H1 (cell line): ENCODE results near the gene SIPA1L2. TPM values are rescaled to one million over a fixed set of nuclear protein-coding genes. Genes with fewer than 3 reads are reported as not detected.
A peak's percentile ranks its signal among the peaks of the same experiment; 100 is the strongest.

Source experiments
- CTCF ChIA-PET: fragments of 300-600 bp; sonication (Branson Sonifier 250); formaldehyde crosslinking; loops from one replicate; lab custom pipeline; 2021; ENCODE audit not compliant: partially characterized antibody; lab: Charles Lee
- POLR2A ChIA-PET: fragments of 300-600 bp; sonication (Branson Sonifier 250); formaldehyde crosslinking; loops from one replicate; lab custom pipeline; 2021; ENCODE audit warnings: inconsistent platforms; ENCODE audit not compliant: partially characterized antibody; lab: Charles Lee
- DNase-seq, 2 experiments: peaks; one replicate each; pipeline versions ENCODE4 v3.0.0 to v3.0.0-alpha.2; 2010 to 2022; ENCODE audit warnings: low spot score in 2 of 2, low read depth in 1 of 2, mixed read lengths in 1 of 2
- FAIRE-seq: peaks from 2 replicates; lab custom pipeline; 2011; peaks lifted over from hg19 to GRCh38; lab: Jason Lieb, UNC
- H2AFZ ChIP-seq: 2 replicates; pipeline ENCODE4 v1.8.1; 2012; ENCODE audit warnings: low read length, inconsistent platforms
- H2AK5ac ChIP-seq: 2 replicates; pipeline ENCODE4 v1.6.1; 2013; ENCODE audit warnings: low read depth, low read length
- H2BK120ac ChIP-seq: replicated peaks from 2 replicates; pipeline ENCODE3; 2013; ENCODE audit warnings: low read depth, low read length, inconsistent platforms
- H2BK12ac ChIP-seq: 2 replicates; pipeline ENCODE4 v1.6.1; 2013; ENCODE audit warnings: low read depth, low read length
- H2BK15ac ChIP-seq: 2 replicates; pipeline ENCODE4 v1.6.1; 2013; ENCODE audit warnings: low read length
- H2BK20ac ChIP-seq: 2 replicates; pipeline ENCODE4 v1.6.1; 2013; ENCODE audit warnings: low read length
- H2BK5ac ChIP-seq: 2 replicates; pipeline ENCODE4 v1.6.1; 2013; ENCODE audit warnings: low read depth, low read length
- H3K14ac ChIP-seq: 2 replicates; pipeline ENCODE4 v1.6.1; 2013; ENCODE audit warnings: inconsistent platforms; ENCODE audit not compliant: insufficient read length
- H3K18ac ChIP-seq: 2 replicates; pipeline ENCODE4 v1.6.1; 2013; ENCODE audit warnings: low read length; ENCODE audit errors: extremely low read depth
- H3K23ac ChIP-seq: 2 replicates; pipeline ENCODE4 v1.6.1; 2013; ENCODE audit warnings: inconsistent platforms; ENCODE audit not compliant: insufficient read length
- H3K23me2 ChIP-seq: 2 replicates; pipeline ENCODE4 v1.6.1; 2013; ENCODE audit warnings: low read depth, low read length
- H3K27ac ChIP-seq: 2 replicates; pipeline ENCODE4 v1.6.1; 2011; ENCODE audit warnings: low read depth, low read length, inconsistent platforms
- H3K27me3 ChIP-seq, 4 experiments: replicated peaks in 1 of 4; 1 replicate in 1 of 4; 2 replicates in 3 of 4; pipeline versions ENCODE4 v1.6.1 to v1.8.1; 2011 to 2013; ENCODE audit warnings: low read length in 3 of 4, mild to moderate bottlenecking in 3 of 4, inconsistent platforms in 2 of 4, mixed read lengths in 2 of 4, moderate library complexity in 1 of 4; ENCODE audit not compliant: control insufficient read depth in 3 of 4, insufficient read depth in 3 of 4; ENCODE audit errors: extremely low read depth in 1 of 4
- H3K36me3 ChIP-seq, 4 experiments: 2 replicates each; pipeline versions ENCODE4 v1.6.1 to v1.8.1; 2011 to 2013; ENCODE audit warnings: mild to moderate bottlenecking in 4 of 4, low read length in 3 of 4, moderate library complexity in 2 of 4, control low read depth in 1 of 4, inconsistent platforms in 1 of 4; ENCODE audit not compliant: insufficient read depth in 4 of 4, control insufficient read depth in 2 of 4
- H3K4ac ChIP-seq: replicated peaks from 2 replicates; pipeline ENCODE3; 2013; ENCODE audit warnings: low read length, low read depth, mixed read lengths, inconsistent platforms; ENCODE audit not compliant: insufficient read length
- H3K4me1 ChIP-seq, 4 experiments: replicated peaks in 1 of 4; 1 replicate in 1 of 4; 2 replicates in 3 of 4; pipeline versions ENCODE4 v1.6.1 to v1.8.1; 2011 to 2013; ENCODE audit warnings: low read length in 3 of 4, inconsistent platforms in 2 of 4, mixed read lengths in 1 of 4; ENCODE audit not compliant: insufficient read depth in 4 of 4, control insufficient read depth in 3 of 4
- H3K4me2 ChIP-seq, 2 experiments: 2 replicates each; pipeline versions ENCODE4 v1.6.1 to v1.8.1; 2011 to 2013; ENCODE audit warnings: low read depth in 2 of 2, low read length in 2 of 2, control low read depth in 1 of 2, inconsistent platforms in 1 of 2, mild to moderate bottlenecking in 1 of 2; ENCODE audit not compliant: insufficient read depth in 1 of 2
- H3K4me3 ChIP-seq, 4 experiments: fragments of 200-600, 300-600 bp in 1 of 4; sonication (generic), shearing (Covaris generic), sonication (Bioruptor Twin) in 1 of 4; 2 replicates each; pipeline versions ENCODE4 v1.5.1 to v1.8.1; 2011 to 2016; ENCODE audit warnings: low read length in 4 of 4, low read depth in 3 of 4, control low read depth in 2 of 4, inconsistent platforms in 2 of 4, mild to moderate bottlenecking in 2 of 4, mixed read lengths in 1 of 4, moderate library complexity in 1 of 4; ENCODE audit not compliant: insufficient read depth in 2 of 4; ENCODE audit errors: extremely low read depth in 1 of 4
- H3K56ac ChIP-seq: replicated peaks from 2 replicates; pipeline ENCODE3; 2013; ENCODE audit warnings: low read depth, mild to moderate bottlenecking, mixed read lengths, low read length, inconsistent platforms; ENCODE audit not compliant: insufficient read length
- H3K79me1 ChIP-seq: 2 replicates; pipeline ENCODE4 v1.6.1; 2013; ENCODE audit warnings: low read depth, low read length, control low read depth
- H3K79me2 ChIP-seq, 2 experiments: 2 replicates each; pipeline versions ENCODE4 v1.6.1 to v1.8.1; 2012 to 2013; ENCODE audit warnings: low read length in 2 of 2, mild to moderate bottlenecking in 2 of 2, inconsistent platforms in 1 of 2; ENCODE audit not compliant: insufficient read depth in 2 of 2, control insufficient read depth in 1 of 2
- H3K9ac ChIP-seq, 4 experiments: replicated peaks in 1 of 4; 1 replicate in 1 of 4; 2 replicates in 3 of 4; pipeline versions ENCODE4 v1.6.1 to v1.8.1; 2011 to 2013; ENCODE audit warnings: low read depth in 3 of 4, low read length in 3 of 4, control low read depth in 2 of 4, mild to moderate bottlenecking in 2 of 4, moderate library complexity in 2 of 4, inconsistent platforms in 1 of 4; ENCODE audit errors: extremely low read depth in 1 of 4
- H3K9me3 ChIP-seq, 2 experiments: 2 replicates each; pipeline versions ENCODE4 v1.6.1 to v1.8.1; 2012 to 2013; ENCODE audit warnings: mild to moderate bottlenecking in 2 of 2, moderate library complexity in 2 of 2, control low read depth in 1 of 2, inconsistent platforms in 1 of 2, low read depth in 1 of 2, low read length in 1 of 2, mixed read lengths in 1 of 2; ENCODE audit not compliant: insufficient read depth in 2 of 2
- H4K20me1 ChIP-seq, 2 experiments: replicated peaks in 1 of 2; 2 replicates each; pipeline versions ENCODE3 to v1.8.1; 2011 to 2013; ENCODE audit warnings: inconsistent platforms in 2 of 2, low read length in 2 of 2, mild to moderate bottlenecking in 1 of 2; ENCODE audit not compliant: insufficient read depth in 2 of 2, control insufficient read depth in 1 of 2
- H4K5ac ChIP-seq: 2 replicates; pipeline ENCODE4 v1.6.1; 2013; ENCODE audit warnings: low read length, low read depth, mixed read lengths, inconsistent platforms; ENCODE audit not compliant: insufficient read length
- H4K8ac ChIP-seq: 2 replicates; pipeline ENCODE4 v1.8.0; 2013; ENCODE audit warnings: mild to moderate bottlenecking, moderate library complexity, low read length, inconsistent platforms; ENCODE audit not compliant: insufficient read depth; ENCODE audit errors: extremely low read depth
- H4K91ac ChIP-seq: replicated peaks from 2 replicates; pipeline ENCODE3; 2013; ENCODE audit warnings: low read length, mixed read lengths, inconsistent platforms; ENCODE audit not compliant: insufficient read length
- BACH1 ChIP-seq: IDR thresholded peaks from 2 replicates; pipeline ENCODE4 v1.6.1; 2012; ENCODE audit warnings: low read length, improper control_type of control experiment
- HDAC6 ChIP-seq: IDR thresholded peaks from one replicate; pipeline ENCODE4 v1.7.1; 2012; ENCODE audit warnings: low read depth, mild to moderate bottlenecking, inconsistent platforms, low read length, moderate library complexity
- JUN ChIP-seq: IDR thresholded peaks from 2 replicates; pipeline ENCODE4 v1.6.1; 2011; ENCODE audit warnings: low read depth, mild to moderate bottlenecking, improper control_type of control experiment, low read length
- SP1 ChIP-seq: IDR thresholded peaks from 2 replicates; pipeline ENCODE4 v1.6.1; 2011; ENCODE audit warnings: low read depth, low read length
- WGBS, 2 experiments: shearing (Covaris generic) in 1 of 2; methylation state at CpG; one replicate each; pipeline versions ENCODE4 v1.1.6 to v1.1.7; 2013 to 2015; ENCODE audit warnings: low lambda C conversion rate in 2 of 2, mixed read lengths in 2 of 2, inconsistent platforms in 1 of 2, low coverage in 1 of 2, missing lambda C conversion rate in 1 of 2; ENCODE audit not compliant: insufficient replicate concordance in 2 of 2, insufficient coverage in 1 of 2, insufficient read length in 1 of 2; ENCODE audit errors: extremely low coverage in 1 of 2, missing lambda C conversion rate in 1 of 2; 5-methylcytosine and 5-hydroxymethylcytosine counted together
- long read RNA-seq, 2 experiments: library from RNA in 1 of 2; library from capped mRNA in 1 of 2; stranded (forward); transcript quantifications; one replicate each; pipeline ENCODE4 v2.0.0, GENCODE V29; 2021; ENCODE audit warnings: inconsistent platforms in 1 of 2
- polyA minus RNA-seq, 3 experiments: library from RNA; depleted of rRNA, polyadenylated mRNA; stranded (reverse); fragments of >200 nt; gene quantifications; 1 replicate in 2 of 3; 2 replicates in 1 of 3; pipeline ENCODE4 v1.2.3, GENCODE V29; 2011
- polyA plus RNA-seq, 7 experiments: library from polyadenylated mRNA; depleted of rRNA in 3 of 7; stranded (reverse) in 5 of 7; unstranded in 2 of 7; fragments of >200 nt in 5 of 7; fragments of 200-250 nt in 2 of 7; gene quantifications; 1 replicate in 5 of 7; 2 replicates in 1 of 7; 4 replicates in 1 of 7; pipeline versions ENCODE4 v1.2.1 to v1.2.3, GENCODE V29; 2011 to 2013; ENCODE audit warnings: missing spikeins in 2 of 7, mixed read lengths in 2 of 7
- total RNA-seq: library from RNA; stranded (reverse); fragmentation: NEBNext Ultra II Directional; extraction: Animal tissue kit (Norgen Biotek cat#: 25700); gene quantifications from 2 replicates; pipeline ENCODE4 v1.2.1, GENCODE V29; 2021

SIPA1L2 gene, protein sequence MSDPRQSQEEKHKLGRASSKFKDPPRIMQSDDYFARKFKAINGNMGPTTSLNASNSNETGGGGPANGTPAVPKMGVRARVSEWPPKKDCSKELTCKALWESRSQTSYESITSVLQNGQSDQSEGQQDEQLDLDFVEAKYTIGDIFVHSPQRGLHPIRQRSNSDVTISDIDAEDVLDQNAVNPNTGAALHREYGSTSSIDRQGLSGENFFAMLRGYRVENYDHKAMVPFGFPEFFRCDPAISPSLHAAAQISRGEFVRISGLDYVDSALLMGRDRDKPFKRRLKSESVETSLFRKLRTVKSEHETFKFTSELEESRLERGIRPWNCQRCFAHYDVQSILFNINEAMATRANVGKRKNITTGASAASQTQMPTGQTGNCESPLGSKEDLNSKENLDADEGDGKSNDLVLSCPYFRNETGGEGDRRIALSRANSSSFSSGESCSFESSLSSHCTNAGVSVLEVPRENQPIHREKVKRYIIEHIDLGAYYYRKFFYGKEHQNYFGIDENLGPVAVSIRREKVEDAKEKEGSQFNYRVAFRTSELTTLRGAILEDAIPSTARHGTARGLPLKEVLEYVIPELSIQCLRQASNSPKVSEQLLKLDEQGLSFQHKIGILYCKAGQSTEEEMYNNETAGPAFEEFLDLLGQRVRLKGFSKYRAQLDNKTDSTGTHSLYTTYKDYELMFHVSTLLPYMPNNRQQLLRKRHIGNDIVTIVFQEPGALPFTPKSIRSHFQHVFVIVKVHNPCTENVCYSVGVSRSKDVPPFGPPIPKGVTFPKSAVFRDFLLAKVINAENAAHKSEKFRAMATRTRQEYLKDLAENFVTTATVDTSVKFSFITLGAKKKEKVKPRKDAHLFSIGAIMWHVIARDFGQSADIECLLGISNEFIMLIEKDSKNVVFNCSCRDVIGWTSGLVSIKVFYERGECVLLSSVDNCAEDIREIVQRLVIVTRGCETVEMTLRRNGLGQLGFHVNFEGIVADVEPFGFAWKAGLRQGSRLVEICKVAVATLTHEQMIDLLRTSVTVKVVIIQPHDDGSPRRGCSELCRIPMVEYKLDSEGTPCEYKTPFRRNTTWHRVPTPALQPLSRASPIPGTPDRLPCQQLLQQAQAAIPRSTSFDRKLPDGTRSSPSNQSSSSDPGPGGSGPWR (N-terminal part only)
- total RNA-seq (12.0 and 13.2 TPM in 2 replicates), polyA plus RNA-seq (2011; rRNA removed) (7.7 and 11.5 TPM in 2 replicates), polyA minus RNA-seq (2011; rRNA and poly(A)+ RNA removed) (13.6 and 18.9 TPM in 2 replicates)
- polyA plus RNA-seq (2011; cell fraction: cytosol; rRNA removed) = 9.8 TPM
- 19.7 TPM for polyA plus RNA-seq (2011; cell fraction: nucleus; rRNA removed)
- polyA plus RNA-seq (2012, experiment 1 of 2) = 7.1 to 9.0 TPM (median 7.9 TPM) in 4 replicates
- polyA plus RNA-seq (2012, experiment 2 of 2) = 0.62 TPM
- 4.2 TPM for polyA plus RNA-seq (2013, experiment 1 of 2)
- 4.0 TPM for polyA plus RNA-seq (2013, experiment 2 of 2)
- polyA minus RNA-seq (2011; cell fraction: cytosol; rRNA and poly(A)+ RNA removed) = 9.7 TPM
- polyA minus RNA-seq (2011; cell fraction: nucleus; rRNA and poly(A)+ RNA removed) = 29.5 TPM
- long read RNA-seq, experiment 1, partial matches to known transcripts = 5 of 5 reads
- long read RNA-seq, experiment 1, other reads (novel, unspliced or antisense) = 0 of 5 reads
- long read RNA-seq, experiment 2 = 0 reads

- Histone ChIP-seq H2BK20ac (no peak within 1 kb of the TSS), H2AK5ac (no peak within 1 kb of the TSS), H3K79me2 (peaks cover 0 to 7% of the 10 kb centered on the region in 2 experiments; a peak in 1 of 4 replicates), H2BK5ac (no peak within 1 kb of the TSS), H3K18ac (no peak within 1 kb of the TSS; the same call in 1 of the 2 replicates), H3K9ac (peak within 1 kb of the TSS in 1 of 4 experiments; percentile 79; a peak in 3 of 7 replicates), H3K4me2 (peak within 1 kb of the TSS; percentile 38 to 91), H3K36me3 (no peaks in the 10 kb centered on the region; a peak in 1 of 8 replicates), H3K4me3 (peak within 1 kb of the TSS; percentile 62 to 75 (median 70)), H4K5ac (no peak within 1 kb of the TSS), H3K79me1 (no peaks in the 10 kb centered on the region), H3K23me2 (peaks cover 5% of the 10 kb centered on the region; the same call in 1 of the 2 replicates), H3K4me1 (peaks cover 0 to 5% (median 2%) of the 10 kb centered on the region in 4 experiments; a peak in 5 of 7 replicates), H3K23ac (no peak within 1 kb of the TSS), H3K27me3 (peaks cover 5 to 29% (median 14%) of the 10 kb centered on the region in 4 experiments; a peak in 6 of 7 replicates), H3K14ac (no peak within 1 kb of the TSS), H4K8ac (peak within 1 kb of the TSS; percentile 81), H4K91ac (no peak within 1 kb of the TSS), H2BK15ac (no peak within 1 kb of the TSS), H3K9me3 (no peaks in the 10 kb centered on the region), H3K4ac (no peak within 1 kb of the TSS), H3K27ac (no peak within 1 kb of the TSS), H3K56ac (no peak within 1 kb of the TSS), H2AFZ (no peak within 1 kb of the TSS), H4K20me1 (peaks cover 0 to 5% of the 10 kb centered on the region in 2 experiments), H2BK12ac (no peak within 1 kb of the TSS), H2BK120ac (no peak within 1 kb of the TSS)
- DNase-seq (peak; percentile 77 to 98), FAIRE-seq (no peak)
- POLR2A ChIA-PET = no interaction called here
- CTCF ChIA-PET = interaction anchor here (0.7 to 1.6 kb wide), 7 partner anchors 9 to 394 kb away, joined by 3 to 5 read pairs (median 3); no protein-coding TSS in a partner anchor
- WGBS, 2 experiments = 6% methylated on average over 49 of the region's 98 CpGs; no CpG with 5 or more reads in 1 of the 2 experiments
- TF ChIP-seq JUN = no peak; the same call in 1 of the 2 replicates
- peak; percentile 93 for TF ChIP-seq SP1
- no peak for TF ChIP-seq BACH1
- TF ChIP-seq HDAC6 = no peak
Observed at GRCh38 chr1:232630047-232630893, at the start of gene SIPA1L2. SIPA1L2 (minus strand) TSS chr1:232630133; CDS start chr1:232515339, 114,794 bp downstream.
